ENCODE data around the gene ISG20. TPM values are rescaled to one million over a fixed set of nuclear protein-coding genes. Genes with fewer than 3 reads are reported as not detected.

ISG20 gene
- total RNA-seq, 1 experiment from 2014 or later, result 1.8 TPM

DNA sequence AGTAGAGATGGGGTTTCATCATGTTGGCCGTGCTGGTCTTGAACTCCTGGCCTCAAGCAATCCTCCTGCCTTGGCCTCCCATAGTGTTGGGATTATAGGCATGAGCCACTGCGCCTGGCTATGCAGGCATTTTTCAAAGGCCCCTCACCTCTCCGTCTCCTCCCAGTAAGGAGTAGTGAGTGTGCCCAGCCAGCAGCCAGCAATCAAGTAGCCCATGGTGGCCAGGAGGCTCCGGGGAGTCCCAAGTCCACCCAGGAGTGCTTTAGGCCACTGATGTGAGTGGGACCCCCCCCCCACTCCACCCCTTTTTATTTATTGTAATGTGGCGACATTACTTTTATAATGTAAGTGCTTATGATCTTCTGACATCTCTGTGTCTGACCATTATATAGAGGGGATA is 8.1 kb downstream of the ISG20 start:
- Histone ChIP-seq H3K9me3 (ENCODE audit: low read depth, low read length, poor library complexity, severe bottlenecking) (no peaks in the 10 kb centered on the region), H3K36me3 (ENCODE audit: insufficient read depth, low read length, poor library complexity, severe bottlenecking) (no peaks in the 10 kb centered on the region), H3K27ac (ENCODE audit: low read depth, low read length, poor library complexity, severe bottlenecking) (no peak overlapping the region), H3K4me3 (ENCODE audit: low read depth, low read length, poor library complexity, severe bottlenecking) (no peak overlapping the region), H3K27me3 (replicated peaks; ENCODE audit: insufficient read depth, low read depth, low read length, poor library complexity) (no peaks in the 10 kb centered on the region), H3K4me1 (ENCODE audit: insufficient read depth, low read length, poor library complexity, severe bottlenecking) (no peaks in the 10 kb centered on the region)
- TF ChIP-seq EZH2 (IDR thresholded peaks at IDR 0.05; ENCODE audit: borderline replicate concordance, low read depth, low read length, poor library complexity, severe bottlenecking), result no peak
- TF ChIP-seq, protein P1, sequence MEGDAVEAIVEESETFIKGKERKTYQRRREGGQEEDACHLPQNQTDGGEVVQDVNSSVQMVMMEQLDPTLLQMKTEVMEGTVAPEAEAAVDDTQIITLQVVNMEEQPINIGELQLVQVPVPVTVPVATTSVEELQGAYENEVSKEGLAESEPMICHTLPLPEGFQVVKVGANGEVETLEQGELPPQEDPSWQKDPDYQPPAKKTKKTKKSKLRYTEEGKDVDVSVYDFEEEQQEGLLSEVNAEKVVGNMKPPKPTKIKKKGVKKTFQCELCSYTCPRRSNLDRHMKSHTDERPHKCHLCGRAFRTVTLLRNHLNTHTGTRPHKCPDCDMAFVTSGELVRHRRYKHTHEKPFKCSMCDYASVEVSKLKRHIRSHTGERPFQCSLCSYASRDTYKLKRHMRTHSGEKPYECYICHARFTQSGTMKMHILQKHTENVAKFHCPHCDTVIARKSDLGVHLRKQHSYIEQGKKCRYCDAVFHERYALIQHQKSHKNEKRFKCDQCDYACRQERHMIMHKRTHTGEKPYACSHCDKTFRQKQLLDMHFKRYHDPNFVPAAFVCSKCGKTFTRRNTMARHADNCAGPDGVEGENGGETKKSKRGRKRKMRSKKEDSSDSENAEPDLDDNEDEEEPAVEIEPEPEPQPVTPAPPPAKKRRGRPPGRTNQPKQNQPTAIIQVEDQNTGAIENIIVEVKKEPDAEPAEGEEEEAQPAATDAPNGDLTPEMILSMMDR (conservative IDR thresholded peaks at IDR 0.05; ENCODE audit: low read depth, low read length), result no peak
- intact Hi-C loops (cut with micrococcal nuclease; ENCODE audit: unreplicated experiment), result no loop called here
- no TSS peak for BruUV-seq (replicated peaks)
- ChIA-PET CTCF (no interaction called here), POLR2A (ENCODE audit: low non-redundant PET) (no interaction called here)
- DNase-seq (ENCODE audit: low spot score), result no peak

DNA sequence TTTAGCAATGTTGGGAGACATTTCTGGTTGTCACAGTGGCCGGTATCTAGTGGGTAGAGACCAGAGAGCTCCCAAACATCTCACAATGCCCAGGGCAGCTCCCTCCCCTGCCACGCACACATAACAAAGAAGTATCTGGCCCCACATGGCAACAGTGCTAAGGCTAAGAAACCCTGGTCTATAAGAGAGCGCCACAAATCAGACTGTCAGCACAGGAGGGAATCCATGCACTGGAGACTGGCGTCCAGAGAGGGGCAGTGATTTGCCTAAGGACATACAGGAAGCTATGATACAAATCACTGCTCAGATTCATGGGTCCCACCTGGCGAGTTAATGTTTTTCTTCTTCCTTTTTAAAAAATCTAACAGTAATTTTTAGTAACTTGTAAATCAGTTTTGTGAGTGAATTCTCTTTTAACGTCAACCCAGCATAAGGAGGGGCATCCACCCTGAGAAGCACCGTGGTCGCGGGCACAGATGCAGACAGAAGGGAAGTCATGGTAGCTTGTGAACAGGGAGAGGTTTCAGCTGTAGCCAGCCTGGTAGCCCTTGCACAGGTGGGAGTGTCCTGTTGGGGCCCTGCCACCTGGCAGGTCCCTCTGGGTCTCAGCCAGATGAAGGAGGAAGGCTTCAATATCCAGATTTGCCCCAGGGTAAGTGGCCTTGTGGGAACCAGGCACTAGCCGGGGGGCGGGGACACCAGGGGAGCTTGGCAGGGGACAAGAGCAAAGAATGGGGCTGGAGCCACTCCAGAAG is 8.7 kb downstream of the ISG20 start:
- POLR2A ChIA-PET (ENCODE audit: low non-redundant PET), result no interaction called here
- no peak for DNase-seq (ENCODE audit: low spot score)
- CTCF ChIA-PET, result no interaction called here
- Histone ChIP-seq H3K27me3 (replicated peaks; ENCODE audit: insufficient read depth, low read depth, low read length, poor library complexity) (no peaks in the 10 kb centered on the region), H3K4me3 (ENCODE audit: low read depth, low read length, poor library complexity, severe bottlenecking) (no peak overlapping the region), H3K36me3 (ENCODE audit: insufficient read depth, low read length, poor library complexity, severe bottlenecking) (no peaks in the 10 kb centered on the region), H3K4me1 (ENCODE audit: insufficient read depth, low read length, poor library complexity, severe bottlenecking) (no peaks in the 10 kb centered on the region), H3K9me3 (ENCODE audit: low read depth, low read length, poor library complexity, severe bottlenecking) (no peaks in the 10 kb centered on the region), H3K27ac (ENCODE audit: low read depth, low read length, poor library complexity, severe bottlenecking) (no peak overlapping the region)
- no TSS peak for BruUV-seq (replicated peaks)
- TF ChIP-seq EZH2 (IDR thresholded peaks at IDR 0.05; ENCODE audit: borderline replicate concordance, low read depth, low read length, poor library complexity, severe bottlenecking), result no peak
- TF ChIP-seq, protein P1 (conservative IDR thresholded peaks at IDR 0.05; ENCODE audit: low read depth, low read length), result no peak
- intact Hi-C loops (cut with micrococcal nuclease; ENCODE audit: unreplicated experiment), result no loop called here

DNA sequence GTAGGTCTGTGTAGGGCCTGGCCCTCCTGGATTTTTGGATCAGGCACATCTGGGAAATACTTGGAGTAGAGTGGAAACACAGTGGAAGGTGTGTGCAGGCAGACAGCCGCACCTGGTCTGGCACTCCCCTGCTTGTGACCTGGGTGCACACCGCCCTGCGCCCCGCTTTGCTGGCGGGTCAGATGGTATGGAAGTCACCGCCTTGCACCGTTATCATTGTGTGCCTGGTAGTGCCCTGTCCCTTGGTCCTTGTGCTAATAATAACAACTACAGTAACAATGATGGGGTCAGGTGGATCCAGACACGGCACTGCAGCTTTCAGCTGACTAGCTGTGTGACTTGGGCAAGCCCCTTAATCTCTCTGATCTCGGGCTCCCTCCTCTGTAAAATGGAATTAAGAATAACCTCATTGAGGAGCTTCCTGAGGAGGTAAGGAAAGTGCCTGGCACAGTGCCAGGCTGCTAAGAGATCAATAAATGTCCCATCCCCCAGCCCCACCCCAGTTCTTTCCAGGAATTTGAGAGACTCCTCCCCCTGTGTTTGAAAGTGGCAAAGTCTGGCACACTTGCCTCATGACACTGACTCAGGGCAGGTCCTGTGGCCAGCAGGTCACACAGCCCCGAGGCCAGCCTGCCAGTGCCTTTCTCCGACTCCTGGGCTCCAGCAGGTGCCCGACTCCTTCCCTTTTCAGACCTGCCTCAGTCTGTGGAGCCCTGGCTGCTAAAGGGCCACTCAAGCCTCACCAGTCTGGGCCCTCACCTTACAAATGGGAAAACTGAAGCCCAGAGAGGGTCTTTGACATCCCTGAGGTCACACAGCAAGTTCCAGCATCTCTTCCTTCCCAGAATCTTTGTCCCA is 9.8 kb downstream of the ISG20 start:
- no TSS peak for BruUV-seq (replicated peaks)
- H3K4me1 ChIP-seq (ENCODE audit: insufficient read depth, low read length, poor library complexity, severe bottlenecking), result no peaks in the 10 kb centered on the region

More for the DNA sequence above, 9.8 kb downstream of the ISG20 start:
- CTCF ChIA-PET, result no interaction called here
- H3K27me3 ChIP-seq (replicated peaks; ENCODE audit: insufficient read depth, low read depth, low read length, poor library complexity), result no peaks in the 10 kb centered on the region
- POLR2A ChIA-PET (ENCODE audit: low non-redundant PET), result no interaction called here
- no peaks in the 10 kb centered on the region for H3K9me3 ChIP-seq (ENCODE audit: low read depth, low read length, poor library complexity, severe bottlenecking)
- no peak overlapping the region for H3K4me3 ChIP-seq (ENCODE audit: low read depth, low read length, poor library complexity, severe bottlenecking)
- TF ChIP-seq, protein P1 (conservative IDR thresholded peaks at IDR 0.05; ENCODE audit: low read depth, low read length), result no peak
- TF ChIP-seq EZH2 (IDR thresholded peaks at IDR 0.05; ENCODE audit: borderline replicate concordance, low read depth, low read length, poor library complexity, severe bottlenecking), result no peak
- no peak for DNase-seq (ENCODE audit: low spot score)
- intact Hi-C loops (cut with micrococcal nuclease; ENCODE audit: unreplicated experiment), result no loop called here
- no peak overlapping the region for H3K27ac ChIP-seq (ENCODE audit: low read depth, low read length, poor library complexity, severe bottlenecking)
- H3K36me3 ChIP-seq (ENCODE audit: insufficient read depth, low read length, poor library complexity, severe bottlenecking), result no peaks in the 10 kb centered on the region
